Endothelial cell of umbilical vein (primary cell): ENCODE measurements around the gene LARGE1. TPM values are rescaled to one million over a fixed set of nuclear protein-coding genes. Genes with fewer than 3 reads are reported as not detected.

Source experiments
- BruUV-seq: library from RNA; stranded (reverse); fragments of 400-500 nt; replicated peaks from 2 replicates; lab custom pipeline; 2021; lab: Mats Ljungman, UMichigan
- CTCF ChIA-PET: fragments of 300-600, 350-600 bp; sonication (Branson Sonifier 250); formaldehyde crosslinking; loops from one replicate; lab custom pipeline; 2021; ENCODE audit warnings: antibody characterized with exemption, inconsistent platforms; lab: Charles Lee
- POLR2A ChIA-PET: fragments of 300-600, 350-600 bp; sonication (Branson Sonifier 250); formaldehyde crosslinking; loops from one replicate; lab custom pipeline; 2021; ENCODE audit warnings: antibody characterized with exemption, inconsistent platforms; lab: Charles Lee
- DNase-seq: peaks from one replicate; pipeline ENCODE4 v3.0.0-alpha.2; 2011; ENCODE audit warnings: low read depth, low spot score
- FAIRE-seq: peaks from 2 replicates; lab custom pipeline; 2011; peaks lifted over from hg19 to GRCh38; lab: Jason Lieb, UNC
- H2AFZ ChIP-seq: 2 replicates; pipeline ENCODE4 v1.6.0; 2012; ENCODE audit warnings: low read depth, low read length, control low read depth, inconsistent platforms
- H3K27ac ChIP-seq: 2 replicates; pipeline ENCODE4 v1.5.1; 2011; ENCODE audit warnings: low read depth, mild to moderate bottlenecking, control low read depth, low read length, moderate library complexity; ENCODE audit not compliant: insufficient read depth
- H3K27me3 ChIP-seq, 2 experiments: 2 replicates each; pipeline versions ENCODE4 v1.6.0 to v1.6.1; 2011; ENCODE audit warnings: low read length in 2 of 2, mixed read lengths in 1 of 2; ENCODE audit not compliant: control insufficient read depth in 2 of 2, insufficient read depth in 2 of 2
- H3K36me3 ChIP-seq, 2 experiments: 2 replicates in 1 of 2; 3 replicates in 1 of 2; pipeline ENCODE4 v1.5.1; 2011; ENCODE audit warnings: low read length in 2 of 2, mild to moderate bottlenecking in 1 of 2, moderate library complexity in 1 of 2; ENCODE audit not compliant: control insufficient read depth in 2 of 2, insufficient read depth in 2 of 2; ENCODE audit errors: extremely low read depth in 1 of 2
- H3K4me1 ChIP-seq: 3 replicates; pipeline ENCODE4 v1.5.1; 2011; ENCODE audit warnings: mild to moderate bottlenecking, low read length; ENCODE audit not compliant: control insufficient read depth, insufficient read depth; ENCODE audit errors: extremely low read depth
- H3K4me2 ChIP-seq: 2 replicates; pipeline ENCODE4 v1.6.1; 2011; ENCODE audit warnings: low read length, control low read depth, mixed read lengths; ENCODE audit not compliant: insufficient read depth
- H3K4me3 ChIP-seq, 3 experiments: fragments of 200-600 bp in 1 of 3; sonication (generic), shearing (Covaris generic) in 1 of 3; replicated peaks in 1 of 3; 2 replicates each; pipeline ENCODE4 v1.5.1; 2011 to 2016; ENCODE audit warnings: control low read depth in 3 of 3, low read length in 3 of 3, mild to moderate bottlenecking in 2 of 3, inconsistent platforms in 1 of 3, low read depth in 1 of 3, moderate library complexity in 1 of 3; ENCODE audit not compliant: insufficient read depth in 1 of 3
- H3K79me2 ChIP-seq: 2 replicates; pipeline ENCODE4 v1.6.0; 2012; ENCODE audit warnings: low read length, inconsistent platforms; ENCODE audit not compliant: control insufficient read depth, insufficient read depth
- H3K9ac ChIP-seq: replicated peaks from 2 replicates; pipeline ENCODE3; 2011; ENCODE audit warnings: low read length, control low read depth; ENCODE audit not compliant: insufficient read depth; ENCODE audit errors: extremely low read depth
- H3K9me1 ChIP-seq: replicated peaks from 3 replicates; pipeline ENCODE4 v1.6.0; 2011; ENCODE audit warnings: mild to moderate bottlenecking, low read length; ENCODE audit not compliant: control insufficient read depth, insufficient read depth; ENCODE audit errors: extremely low read depth
- H3K9me3 ChIP-seq: replicated peaks from 2 replicates; pipeline ENCODE4 v1.5.1; 2012; ENCODE audit warnings: low read length, inconsistent platforms; ENCODE audit not compliant: control insufficient read depth, insufficient read depth
- H4K20me1 ChIP-seq: replicated peaks from 2 replicates; pipeline ENCODE3; 2011; ENCODE audit warnings: mild to moderate bottlenecking, low read length; ENCODE audit not compliant: control insufficient read depth, insufficient read depth; ENCODE audit errors: extremely low read depth
- CTCF ChIP-seq, 2 donors: IDR thresholded peaks; 1 replicate in 1 of 2; 2 replicates in 1 of 2; pipeline ENCODE4 v1.5.1; 2011; ENCODE audit warnings: low read length in 2 of 2, mild to moderate bottlenecking in 2 of 2, moderate library complexity in 2 of 2, control low read depth in 1 of 2, inconsistent platforms in 1 of 2, low read depth in 1 of 2; ENCODE audit not compliant: insufficient read depth in 1 of 2; ENCODE audit errors: extremely low read depth in 1 of 2
- EZH2 ChIP-seq: IDR thresholded peaks from 2 replicates; pipeline ENCODE4 v1.6.1; 2012; ENCODE audit warnings: borderline replicate concordance, low read depth, mild to moderate bottlenecking, moderate library complexity, low read length, inconsistent platforms; ENCODE audit not compliant: severe bottlenecking
- FOS ChIP-seq: IDR thresholded peaks from 2 replicates; pipeline ENCODE4 v1.6.1; 2011; ENCODE audit warnings: mild to moderate bottlenecking, low read length, moderate library complexity, borderline replicate concordance; ENCODE audit not compliant: insufficient read depth
- GATA2 ChIP-seq: IDR thresholded peaks from 2 replicates; pipeline ENCODE4 v1.7.0; 2011; ENCODE audit warnings: low read depth, mild to moderate bottlenecking, moderate library complexity, mixed read lengths, low read length; ENCODE audit not compliant: insufficient read length, insufficient read depth
- JUN ChIP-seq: IDR thresholded peaks from 2 replicates; pipeline ENCODE4 v1.6.1; 2011; ENCODE audit warnings: borderline replicate concordance, low read depth; ENCODE audit not compliant: insufficient read length, insufficient read depth
- MYC ChIP-seq: IDR thresholded peaks from one replicate; pipeline ENCODE4 v1.6.1; 2011; ENCODE audit warnings: mild to moderate bottlenecking, low read depth, low read length
- POLR2A ChIP-seq: IDR thresholded peaks from 2 replicates; pipeline ENCODE4 v1.6.1; 2012; ENCODE audit warnings: low read depth, mild to moderate bottlenecking, control low read depth, low read length
- POLR2AphosphoS5 ChIP-seq: IDR thresholded peaks from 2 replicates; pipeline ENCODE4 v1.6.1; 2012; ENCODE audit warnings: low read depth, mild to moderate bottlenecking, control low read depth, low read length, moderate library complexity; ENCODE audit not compliant: insufficient read depth
- dilution Hi-C: fragments of 300-500 bp; cut with MboI; formaldehyde crosslinking; loops from one replicate; pipeline ENCODE4 v1.15.0; 2019; ENCODE audit warnings: low sequenced_read_pairs; ENCODE audit not compliant: extremely low pct_ligation_motif_present
- intact Hi-C: fragments of 100-400 bp; cut with micrococcal nuclease; formaldehyde crosslinking; loops from one replicate; pipeline ENCODE4 v1.10.0; 2022
- polyA plus RNA-seq, 4 experiments: library from polyadenylated mRNA; depleted of rRNA in 3 of 4; stranded (reverse) in 3 of 4; unstranded in 1 of 4; fragments of >200 nt; gene quantifications; 2 replicates each; pipeline versions ENCODE4 v1.2.1 to v1.2.3, GENCODE V29; 2011 to 2012; ENCODE audit warnings: missing spikeins in 1 of 4
- total RNA-seq: library from RNA; stranded (reverse); gene quantifications from 2 replicates; pipeline ENCODE4 v1.2.3, GENCODE V29; 2021
- TF ChIP-seq, protein P1 (sequence below): IDR thresholded peaks from 2 replicates; pipeline ENCODE4 v1.6.1; 2011; ENCODE audit not compliant: insufficient read depth, insufficient read length

LARGE1 gene
- total and polyA plus RNA-seq, 2 donors (not counting 3 experiments of a cell fraction or from before 2014, with no cell fraction given) = 0.95 to 4.4 TPM

GRCh38 chr22:33874206-33874605, 46.1 kb downstream of the LARGE1 start:
- CTCF ChIA-PET = no interaction called here
- no peaks in the 10 kb centered on the region for H3K79me2 ChIP-seq
- H3K4me3 ChIP-seq = no peak overlapping the region
- H3K9ac ChIP-seq = no peak overlapping the region
- no peaks in the 10 kb centered on the region for H3K9me1 ChIP-seq
- H3K4me2 ChIP-seq = no peak overlapping the region
- TF ChIP-seq JUN (no peak), FOS (no peak)
- no peaks in the 10 kb centered on the region for H4K20me1 ChIP-seq
- no peaks in the 10 kb centered on the region for H3K4me1 ChIP-seq
- no peaks in the 10 kb centered on the region for H3K9me3 ChIP-seq
- H3K27ac ChIP-seq = no peak overlapping the region
- BruUV-seq = no TSS peak
- POLR2A ChIA-PET = no interaction called here
- H3K36me3 ChIP-seq = no peaks in the 10 kb centered on the region
- H2AFZ ChIP-seq = no peak overlapping the region
- FAIRE-seq (no peak), DNase-seq (no peak)
- dilution Hi-C loops (no loop called here), intact Hi-C loops (no loop called here)
- H3K27me3 ChIP-seq = no peaks in the 10 kb centered on the region

- ChIA-PET CTCF (no interaction called here), POLR2A (no interaction called here)
- intact Hi-C loops = no loop called here
- Histone ChIP-seq H3K36me3 (no peaks in the 10 kb centered on the region), H3K27me3 (no peaks in the 10 kb centered on the region), H3K79me2 (no peaks in the 10 kb centered on the region), H3K4me2 (no peak overlapping the region), H3K9me1 (no peaks in the 10 kb centered on the region), H4K20me1 (no peaks in the 10 kb centered on the region), H2AFZ (no peak overlapping the region), H3K4me1 (no peaks in the 10 kb centered on the region), H3K4me3 (no peak overlapping the region), H3K27ac (no peak overlapping the region), H3K9me3 (no peaks in the 10 kb centered on the region), H3K9ac (no peak overlapping the region)
- no TSS peak for BruUV-seq
- no peak for TF ChIP-seq MYC
- no peak for TF ChIP-seq FOS
- no peak for TF ChIP-seq POLR2A
- no peak for TF ChIP-seq JUN
- no peak for TF ChIP-seq EZH2
- no peak for TF ChIP-seq CTCF (IDR thresholded peaks at IDR 0.05; ENCODE audit: extremely low read depth in 1 of 2, insufficient read depth in 1 of 2, low read depth in 1 of 2, low read length in 2 of 2)
- TF ChIP-seq POLR2AphosphoS5 = no peak
- TF ChIP-seq, protein P1, sequence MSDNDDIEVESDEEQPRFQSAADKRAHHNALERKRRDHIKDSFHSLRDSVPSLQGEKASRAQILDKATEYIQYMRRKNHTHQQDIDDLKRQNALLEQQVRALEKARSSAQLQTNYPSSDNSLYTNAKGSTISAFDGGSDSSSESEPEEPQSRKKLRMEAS = no peak
- TF ChIP-seq GATA2 = no peak
- DNase-seq = no peak
- no peak for FAIRE-seq
- dilution Hi-C loops = no loop called here
Measured at GRCh38 chr22:33873666-33874065, 46.6 kb downstream of the LARGE1 start.
